Fibroblast of lung (primary cell): Measurements from ENCODE around the gene CUBN.

ENCODE experiments used
- CTCF ChIP-seq, 2 donors: IDR thresholded peaks in 1 of 2; conservative IDR thresholded peaks in 1 of 2; 1 replicate in 1 of 2; 2 replicates in 1 of 2; pipeline ENCODE4 v1.5.1; 2011 to 2012; ENCODE audit warnings: low read length in 2 of 2, control low read depth in 1 of 2, inconsistent platforms in 1 of 2, low read depth in 1 of 2, mild to moderate bottlenecking in 1 of 2
- EZH2 ChIP-seq: IDR thresholded peaks from 2 replicates; pipeline ENCODE4 v1.5.1; 2012; ENCODE audit warnings: low read length, control low read depth, mild to moderate bottlenecking; ENCODE audit errors: missing control alignments

GRCh38 chr10:17169803-17170202 is 40.2 kb upstream of the CUBN start:
- no peak for TF ChIP-seq EZH2
- TF ChIP-seq CTCF (conservative IDR thresholded peaks at IDR 0.05 in 1 of 2, IDR thresholded peaks at IDR 0.05 in 1 of 2; ENCODE audit: low read depth in 1 of 2, low read length in 2 of 2), result no peak
